GM12878 (cell line): ENCODE measurements around the gene ADAMTS17. TPM values are rescaled to one million over a fixed set of nuclear protein-coding genes. Genes with fewer than 3 reads are reported as not detected.

Experiments
- ATAC-seq: fragments of 200-7000 bp; cut with Tn5 transposase; 3 replicates; pipeline ENCODE4 v1.9.1; 2020; ENCODE audit warnings: mild to moderate bottlenecking, moderate library complexity
- BruUV-seq: library from RNA; stranded (reverse); fragments of 400-500 nt; replicated peaks from 2 replicates; lab custom pipeline; 2021; lab: Mats Ljungman, UMichigan
- CTCF ChIA-PET: fragments of 300-600 bp; sonication (Branson Sonifier 250); formaldehyde crosslinking; extraction: SDS; loops from one replicate; lab custom pipeline; 2021; ENCODE audit warnings: inconsistent platforms; lab: Yijun Ruan, JAX
- POLR2A ChIA-PET: fragments of 350-600 bp; formaldehyde crosslinking; extraction: SDS; loops from one replicate; lab custom pipeline; 2021; ENCODE audit warnings: inconsistent platforms; lab: Charles Lee
- RAD21 ChIA-PET: fragments of 300-600 bp; sonication (Branson Sonifier 250); formaldehyde crosslinking; loops from one replicate; lab custom pipeline; 2023; ENCODE audit warnings: antibody characterized with exemption; ENCODE audit not compliant: unreplicated experiment; lab: Charles Lee
- SMC1A ChIA-PET: fragments of 300-600 bp; sonication (Branson Sonifier 250); formaldehyde crosslinking; loops from one replicate; lab custom pipeline; 2023; ENCODE audit not compliant: unreplicated experiment, uncharacterized antibody; lab: Charles Lee
- DNase-seq: peaks from one replicate; pipeline ENCODE4 v3.0.0-alpha.2; 2011; ENCODE audit warnings: low read depth, low spot score
- FAIRE-seq: peaks from 3 replicates; lab custom pipeline; 2011; peaks lifted over from hg19 to GRCh38; lab: Jason Lieb, UNC
- H2AFZ ChIP-seq: 2 replicates; pipeline ENCODE4 v1.6.0; 2011; ENCODE audit warnings: low read depth, low read length, control low read depth; ENCODE audit not compliant: control insufficient read depth
- H3K27ac ChIP-seq: 2 replicates; pipeline ENCODE4 v1.5.1; 2011; ENCODE audit warnings: control low read depth; ENCODE audit not compliant: control insufficient read depth, insufficient read depth
- H3K27me3 ChIP-seq, 2 experiments: replicated peaks in 1 of 2; 2 replicates each; pipeline versions ENCODE4 v1.6.0 to v1.6.1; 2011; ENCODE audit warnings: low read length in 1 of 2; ENCODE audit not compliant: control insufficient read depth in 2 of 2, insufficient read depth in 2 of 2
- H3K36me3 ChIP-seq, 2 experiments: 2 replicates each; pipeline ENCODE4 v1.5.1; 2011; ENCODE audit warnings: low read length in 1 of 2; ENCODE audit not compliant: control insufficient read depth in 2 of 2, insufficient read depth in 2 of 2
- H3K4me1 ChIP-seq: 2 replicates; pipeline ENCODE4 v1.6.1; 2011; ENCODE audit warnings: mild to moderate bottlenecking, low read length, moderate library complexity, mixed read lengths; ENCODE audit not compliant: control insufficient read depth, insufficient read depth
- H3K4me2 ChIP-seq: 2 replicates; pipeline ENCODE4 v1.6.0; 2011; ENCODE audit warnings: control low read depth; ENCODE audit not compliant: control insufficient read depth, insufficient read depth
- H3K4me3 ChIP-seq: fragments of 200-600 bp; sonication (generic); 2 replicates; pipeline ENCODE4 v1.5.1; 2016
- H3K79me2 ChIP-seq: 2 replicates; pipeline ENCODE4 v1.6.0; 2011; ENCODE audit warnings: low read length; ENCODE audit not compliant: control insufficient read depth, insufficient read depth
- H3K9ac ChIP-seq: 2 replicates; pipeline ENCODE4 v1.8.0; 2011; ENCODE audit warnings: low read length, control low read depth, mixed read lengths; ENCODE audit not compliant: control insufficient read depth, insufficient read depth
- H3K9me3 ChIP-seq: replicated peaks from 3 replicates; pipeline ENCODE4 v1.5.1; 2011; ENCODE audit warnings: mild to moderate bottlenecking, low read length; ENCODE audit not compliant: control insufficient read depth, insufficient read depth
- H4K20me1 ChIP-seq: 2 replicates; pipeline ENCODE4 v1.6.0; 2011; ENCODE audit not compliant: control insufficient read depth, insufficient read depth
- ATF7 ChIP-seq: fragments of 450-650 bp; IDR thresholded peaks from 2 replicates; pipeline ENCODE4 v1.6.1; 2016; ENCODE audit warnings: low read depth, mild to moderate bottlenecking
- BCL11A ChIP-seq: IDR thresholded peaks from 2 replicates; pipeline ENCODE4 v1.6.1; 2011; ENCODE audit warnings: low read depth, low read length
- BRCA1 ChIP-seq: IDR thresholded peaks from 2 replicates; pipeline ENCODE4 v1.6.1; 2011; ENCODE audit warnings: low read depth, low read length, improper control_type of control experiment
- CHD1 ChIP-seq: IDR thresholded peaks from 2 replicates; pipeline ENCODE4 v1.6.1; 2012; ENCODE audit warnings: low read depth, low read length, improper control_type of control experiment
- DPF2 ChIP-seq: fragments of 450-650 bp; IDR thresholded peaks from 2 replicates; pipeline ENCODE4 v1.6.1; 2017; ENCODE audit warnings: mild to moderate bottlenecking
- NFYB ChIP-seq: IDR thresholded peaks from 2 replicates; pipeline ENCODE4 v1.6.1; 2011; ENCODE audit warnings: low read depth, mild to moderate bottlenecking, low read length, improper control_type of control experiment, moderate library complexity; ENCODE audit not compliant: insufficient read depth
- NR2C2 ChIP-seq: IDR thresholded peaks from 2 replicates; pipeline ENCODE4 v1.6.1; 2011; ENCODE audit warnings: borderline replicate concordance, low read depth; ENCODE audit not compliant: control insufficient read depth, insufficient read length
- RBBP5 ChIP-seq: fragments of 200-600 bp; sonication (generic); conservative IDR thresholded peaks from 2 replicates; pipeline ENCODE4 v1.6.1; 2016
- RELA ChIP-seq: fragments of 450-650 bp; IDR thresholded peaks from 2 replicates; pipeline ENCODE4 v1.8.0; 2014; ENCODE audit warnings: borderline replicate concordance; ENCODE audit not compliant: partially characterized antibody
- SPI1 ChIP-seq: IDR thresholded peaks from 2 replicates; pipeline ENCODE4 v1.6.1; 2011; ENCODE audit warnings: low read depth, mild to moderate bottlenecking, low read length, moderate library complexity, borderline replicate concordance; ENCODE audit not compliant: insufficient read depth
- TAF1 ChIP-seq: IDR thresholded peaks from 2 replicates; pipeline ENCODE4 v1.6.1; 2011; ENCODE audit warnings: mild to moderate bottlenecking, low read depth, low read length, borderline replicate concordance
- TBL1XR1 ChIP-seq: IDR thresholded peaks from 2 replicates; pipeline ENCODE4 v1.6.1; 2012; ENCODE audit warnings: low read depth, low read length, improper control_type of control experiment
- ZBTB33 ChIP-seq: fragments of 450-650 bp; IDR thresholded peaks from 2 replicates; pipeline ENCODE4 v1.6.1; 2017; ENCODE audit warnings: mild to moderate bottlenecking
- WGBS: methylation state at CpG from one replicate; pipeline ENCODE4 v1.1.6; 2016; ENCODE audit warnings: low lambda C conversion rate; ENCODE audit not compliant: insufficient replicate concordance, insufficient coverage; ENCODE audit errors: missing lambda C conversion rate; 5-methylcytosine and 5-hydroxymethylcytosine counted together
- in situ Hi-C: fragments of 300-500 bp; cut with MboI; formaldehyde crosslinking; loops from 9 replicates; pipeline ENCODE4 v1.14.3; 2018; ENCODE audit warnings: mixed read lengths
- intact Hi-C: fragments of 100-400 bp; cut with micrococcal nuclease; formaldehyde crosslinking; loops from one replicate; pipeline ENCODE4 v1.14.2; 2022; ENCODE audit not compliant: unreplicated experiment
- polyA plus RNA-seq, 11 experiments: library from polyadenylated mRNA; depleted of rRNA in 4 of 11; unstranded in 6 of 11; stranded (reverse) in 5 of 11; fragments of >200 nt; fragmentation: Nextera tagmentation in 4 of 11; fragmentation: Illumina TruSeq in 1 of 11; extraction: Ambion mirVana in 4 of 11; extraction: Trizol in 1 of 11; gene quantifications; 1 replicate in 1 of 11; 2 replicates in 10 of 11; pipeline versions ENCODE4 v1.2.1 to v1.2.3, GENCODE V29; 2011 to 2016; ENCODE audit warnings: inconsistent platforms in 2 of 11, missing spikeins in 2 of 11, low read depth in 1 of 11
- total RNA-seq, 4 experiments: library from RNA; depleted of rRNA in 3 of 4; stranded (reverse); fragments of >200 nt in 3 of 4; fragmentation: Illumina TruSeq in 1 of 4; extraction: Trizol in 1 of 4; gene quantifications; 2 replicates each; pipeline versions ENCODE4 v1.2.1 to v1.2.3, GENCODE V29; 2013 to 2021
- TF ChIP-seq, protein P1 (sequence below): fragments of 450-650 bp; IDR thresholded peaks from 2 replicates; pipeline ENCODE4 v1.6.1; 2017; ENCODE audit warnings: mild to moderate bottlenecking, moderate library complexity

ADAMTS17 gene
- total and polyA plus RNA-seq, 10 of the 15 experiments (the other 5 are each of a cell fraction or from before 2014, with no cell fraction given) = 0.04 to 0.50 (median 0.10) TPM; not detected in 4

DNA sequence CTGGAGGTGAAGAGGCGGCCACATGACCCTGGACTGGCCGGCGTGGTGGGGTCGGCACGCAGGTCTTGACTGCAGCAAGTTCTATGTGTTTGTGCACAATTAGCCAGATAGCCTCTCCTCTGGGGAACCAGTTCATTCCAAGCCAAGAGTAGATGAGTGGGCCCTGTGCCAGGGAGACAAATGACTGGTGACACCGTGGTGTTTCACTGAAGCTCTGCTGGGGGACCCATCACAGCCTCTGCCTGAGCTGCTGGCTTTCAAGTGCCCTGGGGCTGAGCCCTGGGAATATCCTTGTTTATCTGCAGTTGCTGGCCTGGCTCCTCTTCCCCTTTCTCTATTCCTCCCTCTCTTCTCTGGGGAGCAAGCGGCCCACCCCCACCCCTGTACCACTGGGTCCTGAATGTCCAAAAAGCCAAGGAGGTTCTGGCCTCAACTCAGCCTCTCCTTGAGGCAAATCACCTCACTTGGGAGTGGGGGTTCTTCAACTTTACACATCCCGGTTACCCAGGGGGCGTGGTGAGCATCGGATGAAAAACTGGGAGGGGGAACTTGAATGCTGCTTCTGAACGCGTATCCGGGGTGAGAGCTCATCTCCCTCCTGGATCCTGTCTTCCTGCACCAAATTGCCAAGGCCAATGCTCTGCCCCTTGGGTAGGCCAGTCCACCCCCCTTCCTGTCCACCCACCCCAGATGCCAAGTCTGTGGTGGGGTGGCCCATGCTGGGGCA is 408.9 kb downstream of the ADAMTS17 start:
- ATAC-seq (no peak), DNase-seq (no peak), FAIRE-seq (no peak)
- Histone ChIP-seq H4K20me1 (no peaks in the 10 kb centered on the region), H3K79me2 (no peaks in the 10 kb centered on the region), H3K4me3 (no peak overlapping the region), H3K9me3 (no peaks in the 10 kb centered on the region), H3K27ac (no peak overlapping the region), H3K9ac (no peak overlapping the region), H3K4me1 (peaks cover 5% of the 10 kb centered on the region; the same call in 1 of the 2 replicates), H3K27me3 (no peaks in the 10 kb centered on the region; a peak in 2 of 4 replicates), H3K4me2 (no peak overlapping the region), H3K36me3 (no peaks in the 10 kb centered on the region), H2AFZ (no peak overlapping the region)
- ChIA-PET CTCF (no interaction called here), POLR2A (no interaction called here), SMC1A (no interaction called here), RAD21 (interaction anchor here (1.1 kb wide), 1 partner anchor 406 kb away, joined by 3 read pairs; no protein-coding TSS in a partner anchor)
- intact Hi-C loops (no loop called here), in situ Hi-C loops (loop anchor here (10.0 kb wide), 1 partner anchor 662 kb away; no protein-coding TSS in a partner anchor)
- TF ChIP-seq NFYB (no peak), TBL1XR1 (no peak), CHD1 (no peak), ZBTB33 (no peak), RELA (no peak), NR2C2 (no peak), BRCA1 (no peak), ATF7 (no peak), TAF1 (no peak), RBBP5 (no peak), BCL11A (no peak), DPF2 (no peak), SPI1 (no peak)
- TF ChIP-seq, protein P1, sequence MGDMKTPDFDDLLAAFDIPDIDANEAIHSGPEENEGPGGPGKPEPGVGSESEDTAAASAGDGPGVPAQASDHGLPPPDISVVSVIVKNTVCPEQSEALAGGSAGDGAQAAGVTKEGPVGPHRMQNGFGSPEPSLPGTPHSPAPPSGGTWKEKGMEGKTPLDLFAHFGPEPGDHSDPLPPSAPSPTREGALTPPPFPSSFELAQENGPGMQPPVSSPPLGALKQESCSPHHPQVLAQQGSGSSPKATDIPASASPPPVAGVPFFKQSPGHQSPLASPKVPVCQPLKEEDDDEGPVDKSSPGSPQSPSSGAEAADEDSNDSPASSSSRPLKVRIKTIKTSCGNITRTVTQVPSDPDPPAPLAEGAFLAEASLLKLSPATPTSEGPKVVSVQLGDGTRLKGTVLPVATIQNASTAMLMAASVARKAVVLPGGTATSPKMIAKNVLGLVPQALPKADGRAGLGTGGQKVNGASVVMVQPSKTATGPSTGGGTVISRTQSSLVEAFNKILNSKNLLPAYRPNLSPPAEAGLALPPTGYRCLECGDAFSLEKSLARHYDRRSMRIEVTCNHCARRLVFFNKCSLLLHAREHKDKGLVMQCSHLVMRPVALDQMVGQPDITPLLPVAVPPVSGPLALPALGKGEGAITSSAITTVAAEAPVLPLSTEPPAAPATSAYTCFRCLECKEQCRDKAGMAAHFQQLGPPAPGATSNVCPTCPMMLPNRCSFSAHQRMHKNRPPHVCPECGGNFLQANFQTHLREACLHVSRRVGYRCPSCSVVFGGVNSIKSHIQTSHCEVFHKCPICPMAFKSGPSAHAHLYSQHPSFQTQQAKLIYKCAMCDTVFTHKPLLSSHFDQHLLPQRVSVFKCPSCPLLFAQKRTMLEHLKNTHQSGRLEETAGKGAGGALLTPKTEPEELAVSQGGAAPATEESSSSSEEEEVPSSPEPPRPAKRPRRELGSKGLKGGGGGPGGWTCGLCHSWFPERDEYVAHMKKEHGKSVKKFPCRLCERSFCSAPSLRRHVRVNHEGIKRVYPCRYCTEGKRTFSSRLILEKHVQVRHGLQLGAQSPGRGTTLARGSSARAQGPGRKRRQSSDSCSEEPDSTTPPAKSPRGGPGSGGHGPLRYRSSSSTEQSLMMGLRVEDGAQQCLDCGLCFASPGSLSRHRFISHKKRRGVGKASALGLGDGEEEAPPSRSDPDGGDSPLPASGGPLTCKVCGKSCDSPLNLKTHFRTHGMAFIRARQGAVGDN = no peak
- BruUV-seq = no TSS peak
- WGBS = 55% methylated on average over 13 of the region's 13 CpGs
